ENCODE measurements around the gene MPI.
"Not testable (repeated sequence)": the region's sequence is repeated elsewhere in the genome, so short reads cannot be mapped to it uniquely, and the experiment has no call there.

MPI gene

GRCh38 chr15:74864296-74864695 is 25.5 kb upstream of the MPI start:
- DNase-seq: no peak

- no peak for DNase-seq
Measured at GRCh38 chr15:74865316-74865715, 24.5 kb upstream of the MPI start.

GRCh38 chr15:74866090-74866489 is 23.8 kb upstream of the MPI start:
- DNase-seq: no peak

GRCh38 chr15:74867466-74868038 is 22.3 kb upstream of the MPI start:
- DNase-seq: no peak

- DNase-seq: no peak
Measured at GRCh38 chr15:74868059-74868458, 21.8 kb upstream of the MPI start.

GRCh38 chr15:74869372-74869725 is 20.5 kb upstream of the MPI start:
- DNase-seq: no peak

GRCh38 chr15:74869726-74870407 is 20.0 kb upstream of the MPI start:
- no peak for DNase-seq

GRCh38 chr15:74870436-74871215 is 19.2 kb upstream of the MPI start:
- no peak for DNase-seq

- DNase-seq: no peak
Measured at GRCh38 chr15:74872702-74873035, 17.2 kb upstream of the MPI start.

GRCh38 chr15:74873036-74873755 is 16.6 kb upstream of the MPI start, which contains the start of gene SCAMP2:
Gene SCAMP2, minus strand, starts transcription at chr15:74873365. Its CDS starts 110 bp downstream, at chr15:74873255.
- DNase-seq: peak; percentile 35

GRCh38 chr15:74873756-74874424 is 16.0 kb upstream of the MPI start:
- DNase-seq: no peak

GRCh38 chr15:74878273-74878672 is 11.6 kb upstream of the MPI start:
- no peak for DNase-seq

GRCh38 chr15:74882528-74882927 is 7.3 kb upstream of the MPI start:
- DNase-seq: no peak

GRCh38 chr15:74884428-74885223 is 5.2 kb upstream of the MPI start:
- DNase-seq: no peak

- no peak for DNase-seq
Measured at GRCh38 chr15:74885461-74885860, 4.4 kb upstream of the MPI start.

GRCh38 chr15:74887537-74888193 is 2.2 kb upstream of the MPI start:
- DNase-seq: not testable (repeated sequence)

- no peak for DNase-seq
Measured at GRCh38 chr15:74888716-74889115, 1.1 kb upstream of the MPI start.

GRCh38 chr15:74889390-74889882 is 406 bp upstream of the MPI start:
- no peak for DNase-seq

GRCh38 chr15:74890665-74890960 is 771 bp downstream of the MPI start:
- no peak for DNase-seq

- no peak for DNase-seq
Measured at GRCh38 chr15:74891469-74891868, 1.6 kb downstream of the MPI start.

GRCh38 chr15:74892313-74892712 is 2.5 kb downstream of the MPI start:
- no peak for DNase-seq

- DNase-seq: no peak
Measured at GRCh38 chr15:74892931-74893330, 3.1 kb downstream of the MPI start.

Measured in NCI-H2107 (cell line).